ENCODE data around the gene CYBRD1.

CYBRD1 gene

GRCh38 chr2:171553236-171553635, 31.0 kb downstream of the CYBRD1 start:
- no peak overlapping the region for H3K4me3 ChIP-seq (ENCODE audit: low read length)
- DNase-seq (ENCODE audit: low read depth), result no peak
- no peak for TF ChIP-seq CTCF (conservative IDR thresholded peaks at IDR 0.05; ENCODE audit: low read length)

GRCh38 chr2:171553858-171554257, 31.6 kb downstream of the CYBRD1 start:
- TF ChIP-seq CTCF (conservative IDR thresholded peaks at IDR 0.05; ENCODE audit: low read length), result no peak
- H3K4me3 ChIP-seq (ENCODE audit: low read length), result no peak overlapping the region
- no peak for DNase-seq (ENCODE audit: low read depth)

GRCh38 chr2:171554991-171555615, 32.8 kb downstream of the CYBRD1 start:
- no peak overlapping the region for H3K4me3 ChIP-seq (ENCODE audit: low read length)
- peak; percentile 25 for DNase-seq (ENCODE audit: low read depth)
- TF ChIP-seq CTCF (conservative IDR thresholded peaks at IDR 0.05; ENCODE audit: low read length), result no peak

- TF ChIP-seq CTCF (conservative IDR thresholded peaks at IDR 0.05; ENCODE audit: low read length), result no peak
- H3K4me3 ChIP-seq (ENCODE audit: low read length), result no peak overlapping the region
These were observed 35.1 kb downstream of the CYBRD1 start for GRCh38 chr2:171557363-171557762.

GRCh38 chr2:171563301-171563700, 41.0 kb downstream of the CYBRD1 start:
- no peak overlapping the region for H3K4me3 ChIP-seq (ENCODE audit: low read length)
- no peak for DNase-seq (ENCODE audit: low read depth)
- no peak for TF ChIP-seq CTCF (conservative IDR thresholded peaks at IDR 0.05; ENCODE audit: low read length)

More at GRCh38 chr2:171557363-171557762, 35.1 kb downstream of the CYBRD1 start:
- no peak for DNase-seq (ENCODE audit: low read depth)

GRCh38 chr2:171564463-171564862, 42.2 kb downstream of the CYBRD1 start:
- H3K4me3 ChIP-seq (ENCODE audit: low read length), result no peak overlapping the region
- no peak for TF ChIP-seq CTCF (conservative IDR thresholded peaks at IDR 0.05; ENCODE audit: low read length)
- no peak for DNase-seq (ENCODE audit: low read depth)

- no peak for TF ChIP-seq CTCF (conservative IDR thresholded peaks at IDR 0.05; ENCODE audit: low read length)
- no peak overlapping the region for H3K4me3 ChIP-seq (ENCODE audit: low read length)
- peak; percentile 47 for DNase-seq (ENCODE audit: low read depth)
These were observed 43.8 kb downstream of the CYBRD1 start for GRCh38 chr2:171566057-171566456.
